PFSK-1 (cell line): Measurements from ENCODE around the gene CA12.

Source experiments
- POLR2AphosphoS5 ChIP-seq: IDR thresholded peaks from 2 replicates; pipeline ENCODE4 v1.6.1; 2012; ENCODE audit warnings: low read depth, mild to moderate bottlenecking, control low read depth, low read length, moderate library complexity
- SIN3A ChIP-seq: IDR thresholded peaks from 2 replicates; pipeline ENCODE4 v1.6.1; 2012; ENCODE audit warnings: mild to moderate bottlenecking, low read length, moderate library complexity, borderline replicate concordance; ENCODE audit not compliant: insufficient read depth

GRCh38 chr15:63418811-63419210, 37.2 kb upstream of the CA12 start:
- TF ChIP-seq SIN3A (no peak), POLR2AphosphoS5 (no peak)
